Spleen (tissue), 11 donors: ENCODE results near the gene ZNF26. TPM values are rescaled to one million over a fixed set of nuclear protein-coding genes. Genes with fewer than 3 reads are reported as not detected.

Experiments used
- DNase-seq: peaks from one replicate; pipeline ENCODE4 v3.0.0-alpha.2; 2020
- H3K27ac ChIP-seq, 8 donors: fragments of 200-600 bp; sonication (generic) in 7 of 8; 1 replicate in 4 of 8; 2 replicates in 4 of 8; pipeline versions ENCODE4 v1.5.0 to v1.8.0; 2016 to 2021; ENCODE audit warnings: inconsistent platforms in 4 of 8, mild to moderate bottlenecking in 4 of 8, moderate library complexity in 1 of 8
- H3K27me3 ChIP-seq, 7 donors: fragments of 200-600 bp; sonication (generic) in 6 of 7; replicated peaks in 1 of 7; 1 replicate in 4 of 7; 2 replicates in 3 of 7; pipeline versions ENCODE4 v1.5.0 to v1.8.0; 2016 to 2021; ENCODE audit warnings: inconsistent platforms in 3 of 7, mild to moderate bottlenecking in 1 of 7
- H3K36me3 ChIP-seq, 6 donors: fragments of 200-600 bp; sonication (generic) in 5 of 6; 1 replicate in 4 of 6; 2 replicates in 2 of 6; pipeline versions ENCODE4 v1.5.0 to v1.8.0; 2016 to 2021; ENCODE audit warnings: inconsistent platforms in 2 of 6
- H3K4me1 ChIP-seq, 6 donors: fragments of 200-600 bp; sonication (generic) in 5 of 6; 1 replicate in 3 of 6; 2 replicates in 3 of 6; pipeline versions ENCODE4 v1.5.0 to v1.8.0; 2016 to 2021; ENCODE audit warnings: inconsistent platforms in 3 of 6
- H3K4me3 ChIP-seq, 8 donors: fragments of 200-600 bp; sonication (generic) in 7 of 8; 1 replicate in 4 of 8; 2 replicates in 4 of 8; pipeline versions ENCODE4 v1.5.0 to v1.8.0; 2016 to 2021; ENCODE audit warnings: inconsistent platforms in 4 of 8, mild to moderate bottlenecking in 4 of 8, moderate library complexity in 2 of 8
- H3K9me3 ChIP-seq, 8 donors: fragments of 200-600 bp; sonication (generic) in 7 of 8; 1 replicate in 4 of 8; 2 replicates in 4 of 8; pipeline versions ENCODE4 v1.5.0 to v1.8.0; 2016 to 2021; ENCODE audit warnings: inconsistent platforms in 4 of 8
- POLR2A ChIP-seq, 3 donors: fragments of 450-650 bp; IDR thresholded peaks; one replicate each; pipeline ENCODE4 v1.5.1; 2017; ENCODE audit warnings: antibody characterized with exemption in 3 of 3, mild to moderate bottlenecking in 1 of 3
- POLR2AphosphoS5 ChIP-seq, 3 donors: sonication (generic); formaldehyde crosslinking; IDR thresholded peaks; one replicate each; pipeline ENCODE4 v1.5.1; 2017; ENCODE audit warnings: antibody characterized with exemption in 3 of 3
- WGBS, 5 donors: extraction: QIAGEN DNeasy Blood & Tissue Kit in 3 of 5; methylation state at CpG; one replicate each; pipeline versions ENCODE4 v1.1.5 to v1.1.7; 2013 to 2018; 5-methylcytosine and 5-hydroxymethylcytosine counted together
- intact Hi-C: fragments of 100-400 bp; cut with DNase I; formaldehyde crosslinking; loops from one replicate; pipeline ENCODE4 v1.15.0; 2023; ENCODE audit warnings: low total_unique reads
- polyA plus RNA-seq, 3 donors: library from polyadenylated mRNA; stranded (reverse); fragments of 200-250 nt; gene quantifications; one replicate each; pipeline ENCODE4 v1.2.1, GENCODE V29; 2013
- total RNA-seq, 7 donors: library from RNA; depleted of rRNA in 3 of 7; stranded (reverse); fragments of >200 nt in 3 of 7; fragmentation: NEBNext Ultra II Directional in 4 of 7; extraction: Animal tissue kit (Norgen Biotek cat#: 25700) in 4 of 7; gene quantifications; one replicate each; pipeline versions ENCODE4 v1.1.0 to v1.2.1, GENCODE V29; 2016 to 2021
- TF ChIP-seq, protein P1 (sequence below), 11 experiments: fragments of 200-600 bp in 7 of 11; fragments of 450-650 bp in 4 of 11; sonication (generic) in 4 of 11; IDR thresholded peaks in 8 of 11; conservative IDR thresholded peaks in 3 of 11; 1 replicate in 7 of 11; 2 replicates in 4 of 11; pipeline versions ENCODE4 v1.4.0 to v1.8.0; 2016 to 2021; ENCODE audit warnings: antibody characterized with exemption in 11 of 11, inconsistent platforms in 4 of 11, mild to moderate bottlenecking in 1 of 11
- donor health status: healthy with polysubstance abuse.
- donor health status: DM: no; HTN: no; CAD: no; lungs with moderate emphysema.
- donor health status: DM: no; HTN: no; CAD: no.
- donor health status: Bipolar disorder and iron deficiency.
- donor health status: healthy.
- donor health status: DM: no; HTN: no; CAD: no.
- donor health status: DM: yes; HTN: yes; CAD: no.

Gene ZNF26
- total and polyA plus RNA-seq, 10 donors = 4.0 to 28.7 (median 17.9) TPM

DNA sequence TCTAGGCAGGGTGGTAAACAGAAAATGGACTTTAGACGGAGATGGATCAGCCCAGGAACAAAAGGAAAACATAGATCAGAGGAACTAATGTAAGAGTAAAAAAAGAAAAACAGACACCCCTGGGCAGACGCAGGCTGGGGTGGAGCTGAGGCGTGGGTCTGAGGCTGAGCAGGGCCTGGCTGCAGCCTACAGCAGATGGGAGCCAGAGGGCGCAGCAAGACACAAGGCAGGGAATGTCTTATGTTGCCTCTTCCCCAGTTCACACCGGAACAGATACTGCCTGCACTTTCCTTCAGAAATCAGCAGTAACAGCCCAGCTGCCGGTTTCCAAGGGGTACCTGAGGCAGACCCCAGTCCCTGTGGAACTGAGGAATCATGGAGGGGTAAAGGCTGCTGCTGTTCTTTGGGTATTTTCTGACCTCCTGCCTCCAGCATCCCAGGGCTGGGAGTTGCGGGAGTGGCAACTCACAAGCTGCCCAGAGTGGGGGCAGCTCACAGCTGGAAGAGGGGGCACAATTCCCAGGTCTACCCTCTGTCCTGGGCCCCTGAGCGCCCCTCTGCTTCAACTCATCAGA lies 39.8 kb upstream of the ZNF26 start:
- H3K36me3 ChIP-seq = peaks cover 11 to 90% (median 74%) of the 10 kb centered on the region in 6 donors
- no peaks in the 10 kb centered on the region for H3K27me3 ChIP-seq
- H3K4me3 ChIP-seq = no peak overlapping the region
- no peaks in the 10 kb centered on the region for H3K4me1 ChIP-seq
- 88 to 97% (median 91%) methylated on average over 8 of the region's 8 CpGs for WGBS, 5 donors
- intact Hi-C loops = no loop called here
- peak; percentile 48 for DNase-seq
- H3K27ac ChIP-seq = no peak overlapping the region
- TF ChIP-seq POLR2A (IDR thresholded peaks at IDR 0.05) = no peak
- no peak for TF ChIP-seq POLR2AphosphoS5 (IDR thresholded peaks at IDR 0.05)
- TF ChIP-seq, protein P1, sequence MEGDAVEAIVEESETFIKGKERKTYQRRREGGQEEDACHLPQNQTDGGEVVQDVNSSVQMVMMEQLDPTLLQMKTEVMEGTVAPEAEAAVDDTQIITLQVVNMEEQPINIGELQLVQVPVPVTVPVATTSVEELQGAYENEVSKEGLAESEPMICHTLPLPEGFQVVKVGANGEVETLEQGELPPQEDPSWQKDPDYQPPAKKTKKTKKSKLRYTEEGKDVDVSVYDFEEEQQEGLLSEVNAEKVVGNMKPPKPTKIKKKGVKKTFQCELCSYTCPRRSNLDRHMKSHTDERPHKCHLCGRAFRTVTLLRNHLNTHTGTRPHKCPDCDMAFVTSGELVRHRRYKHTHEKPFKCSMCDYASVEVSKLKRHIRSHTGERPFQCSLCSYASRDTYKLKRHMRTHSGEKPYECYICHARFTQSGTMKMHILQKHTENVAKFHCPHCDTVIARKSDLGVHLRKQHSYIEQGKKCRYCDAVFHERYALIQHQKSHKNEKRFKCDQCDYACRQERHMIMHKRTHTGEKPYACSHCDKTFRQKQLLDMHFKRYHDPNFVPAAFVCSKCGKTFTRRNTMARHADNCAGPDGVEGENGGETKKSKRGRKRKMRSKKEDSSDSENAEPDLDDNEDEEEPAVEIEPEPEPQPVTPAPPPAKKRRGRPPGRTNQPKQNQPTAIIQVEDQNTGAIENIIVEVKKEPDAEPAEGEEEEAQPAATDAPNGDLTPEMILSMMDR (IDR thresholded peaks at IDR 0.05 in 8 of 11, conservative IDR thresholded peaks at IDR 0.05 in 3 of 11) = no peak
- H3K9me3 ChIP-seq = peaks cover 4 to 100% (median 98%) of the 10 kb centered on the region in 8 donors

DNA sequence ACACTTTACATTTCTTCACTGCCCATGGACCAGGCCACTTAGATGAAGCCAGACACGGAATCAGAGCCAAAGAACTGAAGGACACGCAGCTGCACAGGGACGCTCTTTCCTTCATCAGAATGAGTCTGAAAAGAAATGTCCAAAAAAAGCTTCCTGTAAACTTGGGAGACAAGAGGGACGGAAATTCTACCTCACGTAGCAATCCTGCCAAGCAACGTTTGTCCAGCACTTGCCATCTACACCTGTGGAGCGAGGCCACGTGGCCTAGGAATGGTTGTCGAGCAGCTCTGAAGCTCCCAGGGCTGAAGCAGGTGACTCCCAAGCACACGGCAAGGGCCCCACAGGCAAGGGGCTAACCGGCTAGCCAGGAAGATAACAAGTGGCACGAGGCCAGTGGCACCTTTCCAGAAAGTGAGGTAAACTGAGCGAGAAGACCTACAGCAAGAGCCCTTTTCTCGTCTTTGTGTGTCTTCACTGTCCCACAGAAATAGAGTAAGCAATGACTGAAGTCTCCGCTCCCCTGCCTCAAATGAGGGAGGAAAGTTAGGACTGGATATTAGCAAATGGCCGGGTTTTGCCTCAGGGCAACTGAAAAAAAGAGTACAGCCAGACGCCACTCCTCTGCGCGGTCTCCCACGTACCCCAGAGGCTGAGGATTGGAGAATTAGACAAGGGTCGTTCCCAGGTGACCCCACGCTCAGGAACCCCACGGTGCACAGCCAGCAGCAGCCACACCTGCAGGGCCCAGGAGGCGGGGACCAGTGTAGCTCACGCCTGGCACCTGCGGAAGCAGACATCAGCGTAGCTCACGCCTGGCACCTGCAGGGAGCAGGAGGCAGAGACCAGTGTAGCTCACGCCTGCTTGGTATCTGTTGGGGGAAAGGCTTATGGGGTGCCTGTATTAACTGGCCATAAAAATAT lies 37.8 kb upstream of the ZNF26 start:
- H3K4me3 ChIP-seq = no peak overlapping the region
- peak; percentile 19 for DNase-seq
- intact Hi-C loops = no loop called here
- TF ChIP-seq, protein P1 (IDR thresholded peaks at IDR 0.05 in 8 of 11, conservative IDR thresholded peaks at IDR 0.05 in 3 of 11) = no peak
- no peak for TF ChIP-seq POLR2AphosphoS5 (IDR thresholded peaks at IDR 0.05)
- no peak for TF ChIP-seq POLR2A (IDR thresholded peaks at IDR 0.05)
- H3K27ac ChIP-seq = no peak overlapping the region
- H3K36me3 ChIP-seq = peaks cover 9 to 79% (median 54%) of the 10 kb centered on the region in 6 donors
- H3K4me1 ChIP-seq = no peaks in the 10 kb centered on the region
- peaks cover 0 to 100% (median 97%) of the 10 kb centered on the region in 8 donors for H3K9me3 ChIP-seq
- WGBS, 5 donors = 89 to 98% (median 95%) methylated on average over 28 to 29 of the region's 29 CpGs
- no peaks in the 10 kb centered on the region for H3K27me3 ChIP-seq

DNA sequence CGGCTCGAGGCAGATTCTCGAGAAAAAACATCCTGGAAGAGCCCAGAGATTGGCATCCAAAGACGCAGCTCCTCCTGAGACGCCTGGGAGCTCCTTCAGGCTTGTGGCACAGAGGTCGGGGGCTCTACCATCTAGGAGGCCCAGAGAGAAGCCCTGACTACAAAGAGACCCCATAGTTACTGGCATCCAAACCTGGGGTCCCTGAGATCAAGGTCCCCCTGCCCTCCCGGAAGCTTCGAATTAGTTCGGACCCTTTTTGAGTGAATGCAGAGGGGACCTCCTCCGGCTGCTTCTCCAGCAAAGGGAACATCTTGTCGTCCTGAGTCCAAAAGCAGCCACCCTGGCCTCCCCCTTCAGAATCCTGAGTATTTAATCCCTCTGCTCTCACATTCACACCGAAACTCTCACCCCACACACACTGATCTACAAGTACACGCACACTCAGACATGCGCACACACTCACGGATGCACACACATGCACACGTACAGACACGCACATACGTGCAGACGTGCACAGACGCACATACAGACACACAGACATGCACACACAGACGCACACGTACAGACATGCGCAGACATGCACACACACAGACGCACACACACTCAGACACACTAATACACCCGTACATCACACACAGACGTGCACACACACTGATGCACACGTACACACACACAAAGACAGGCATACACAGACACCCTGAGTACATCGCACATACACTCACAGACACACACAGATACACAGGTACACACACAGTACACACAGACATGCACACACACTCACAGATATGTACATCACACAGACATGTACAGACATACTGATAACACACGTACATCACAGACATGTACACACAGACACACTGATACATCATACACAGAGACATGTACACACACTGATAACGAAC lies 36.0 kb upstream of the ZNF26 start:
- 96 to 98% (median 97%) methylated on average over 30 of the region's 30 CpGs for WGBS, 5 donors
- Histone ChIP-seq H3K27ac (no peak overlapping the region), H3K9me3 (peaks cover 0 to 89% (median 84%) of the 10 kb centered on the region in 8 donors), H3K4me3 (no peak overlapping the region), H3K27me3 (no peaks in the 10 kb centered on the region), H3K4me1 (peaks cover 5 to 9% (median 8%) of the 10 kb centered on the region in 6 donors), H3K36me3 (peaks cover 0 to 61% (median 36%) of the 10 kb centered on the region in 6 donors)
- no peak for TF ChIP-seq POLR2A (IDR thresholded peaks at IDR 0.05)
- TF ChIP-seq, protein P1 (IDR thresholded peaks at IDR 0.05 in 8 of 11, conservative IDR thresholded peaks at IDR 0.05 in 3 of 11) = no peak
- peak in 1 of 3 donors; percentile 9 for TF ChIP-seq POLR2AphosphoS5 (IDR thresholded peaks at IDR 0.05)
- intact Hi-C loops = no loop called here
- DNase-seq = peak; percentile 42
